ENCODE measurements around the gene UIMC1.

DNA sequence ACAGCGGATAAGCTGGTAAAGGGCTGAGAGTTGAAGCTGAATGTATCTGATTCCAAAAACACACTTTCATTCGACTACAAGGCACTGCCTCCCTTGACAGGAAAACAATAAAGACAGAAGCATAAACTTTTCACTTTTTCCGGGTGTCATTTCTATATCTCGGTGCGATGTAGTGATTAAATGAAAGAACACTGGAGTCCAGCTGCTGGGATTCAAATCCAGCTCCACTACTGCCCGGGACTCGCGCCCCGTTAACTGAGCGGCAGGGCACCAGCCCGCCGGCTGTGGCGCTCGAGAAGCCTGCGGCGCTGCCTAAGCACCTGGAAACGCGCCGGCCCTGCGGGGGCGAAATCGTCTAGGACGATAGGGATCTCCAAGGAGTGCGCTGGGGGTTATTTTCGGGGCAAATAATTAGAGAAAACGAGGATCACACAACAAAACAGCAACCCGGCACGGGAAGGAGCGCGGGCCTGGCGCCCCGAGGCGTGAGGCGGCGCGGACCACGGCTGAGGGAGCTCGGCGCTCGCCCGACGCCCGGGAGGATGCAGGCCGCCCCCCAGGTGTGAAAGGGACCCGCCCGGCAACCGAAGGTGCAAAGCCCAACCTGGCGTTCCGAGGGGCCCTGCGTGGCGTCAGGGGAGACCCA, 837 bp downstream of the UIMC1 start:
- TF ChIP-seq, protein P1, sequence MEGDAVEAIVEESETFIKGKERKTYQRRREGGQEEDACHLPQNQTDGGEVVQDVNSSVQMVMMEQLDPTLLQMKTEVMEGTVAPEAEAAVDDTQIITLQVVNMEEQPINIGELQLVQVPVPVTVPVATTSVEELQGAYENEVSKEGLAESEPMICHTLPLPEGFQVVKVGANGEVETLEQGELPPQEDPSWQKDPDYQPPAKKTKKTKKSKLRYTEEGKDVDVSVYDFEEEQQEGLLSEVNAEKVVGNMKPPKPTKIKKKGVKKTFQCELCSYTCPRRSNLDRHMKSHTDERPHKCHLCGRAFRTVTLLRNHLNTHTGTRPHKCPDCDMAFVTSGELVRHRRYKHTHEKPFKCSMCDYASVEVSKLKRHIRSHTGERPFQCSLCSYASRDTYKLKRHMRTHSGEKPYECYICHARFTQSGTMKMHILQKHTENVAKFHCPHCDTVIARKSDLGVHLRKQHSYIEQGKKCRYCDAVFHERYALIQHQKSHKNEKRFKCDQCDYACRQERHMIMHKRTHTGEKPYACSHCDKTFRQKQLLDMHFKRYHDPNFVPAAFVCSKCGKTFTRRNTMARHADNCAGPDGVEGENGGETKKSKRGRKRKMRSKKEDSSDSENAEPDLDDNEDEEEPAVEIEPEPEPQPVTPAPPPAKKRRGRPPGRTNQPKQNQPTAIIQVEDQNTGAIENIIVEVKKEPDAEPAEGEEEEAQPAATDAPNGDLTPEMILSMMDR (IDR thresholded peaks at IDR 0.05), result peak in 1 of 2 donors; percentile 56
- TF ChIP-seq POLR2A (IDR thresholded peaks at IDR 0.05) (no peak), EP300 (IDR thresholded peaks at IDR 0.05) (no peak)
